AG10803 (cell line): ENCODE measurements around the gene STK32B.
A peak's percentile ranks its signal among the peaks of the same experiment; 100 is the strongest.

Experiments
- DNase-seq: peaks from one replicate; pipeline ENCODE4 v3.0.0; 2010; ENCODE audit warnings: low read depth
- H3K4me3 ChIP-seq: 2 replicates; pipeline ENCODE4 v1.5.1; 2011; ENCODE audit warnings: mild to moderate bottlenecking, low read length, control low read depth
- TF ChIP-seq, protein P1 (sequence below): conservative IDR thresholded peaks from 2 replicates; pipeline ENCODE4 v1.5.1; 2011; ENCODE audit warnings: mild to moderate bottlenecking, low read length, control low read depth, inconsistent platforms

Gene STK32B

DNA sequence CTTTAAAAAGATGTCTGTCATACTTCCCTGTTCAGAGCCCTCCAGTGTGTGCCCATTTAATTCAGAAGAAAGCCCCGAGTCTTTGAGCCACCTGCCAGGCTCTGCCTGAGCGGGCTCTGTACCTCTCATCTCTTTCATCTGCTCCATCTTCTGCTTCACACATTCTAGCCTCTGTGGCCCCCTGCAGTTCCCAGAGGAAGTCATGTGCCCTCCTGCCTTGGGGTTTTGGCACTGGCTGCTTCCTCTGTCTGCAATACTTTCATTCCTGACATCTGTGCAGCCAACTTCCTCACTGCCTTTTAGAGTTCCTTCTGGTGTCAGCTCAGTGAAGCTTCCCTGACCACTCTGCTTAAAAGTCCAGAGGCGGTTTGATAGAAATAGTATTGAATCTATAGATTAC is 6.2 kb upstream of the STK32B start:
- TF ChIP-seq, protein P1, sequence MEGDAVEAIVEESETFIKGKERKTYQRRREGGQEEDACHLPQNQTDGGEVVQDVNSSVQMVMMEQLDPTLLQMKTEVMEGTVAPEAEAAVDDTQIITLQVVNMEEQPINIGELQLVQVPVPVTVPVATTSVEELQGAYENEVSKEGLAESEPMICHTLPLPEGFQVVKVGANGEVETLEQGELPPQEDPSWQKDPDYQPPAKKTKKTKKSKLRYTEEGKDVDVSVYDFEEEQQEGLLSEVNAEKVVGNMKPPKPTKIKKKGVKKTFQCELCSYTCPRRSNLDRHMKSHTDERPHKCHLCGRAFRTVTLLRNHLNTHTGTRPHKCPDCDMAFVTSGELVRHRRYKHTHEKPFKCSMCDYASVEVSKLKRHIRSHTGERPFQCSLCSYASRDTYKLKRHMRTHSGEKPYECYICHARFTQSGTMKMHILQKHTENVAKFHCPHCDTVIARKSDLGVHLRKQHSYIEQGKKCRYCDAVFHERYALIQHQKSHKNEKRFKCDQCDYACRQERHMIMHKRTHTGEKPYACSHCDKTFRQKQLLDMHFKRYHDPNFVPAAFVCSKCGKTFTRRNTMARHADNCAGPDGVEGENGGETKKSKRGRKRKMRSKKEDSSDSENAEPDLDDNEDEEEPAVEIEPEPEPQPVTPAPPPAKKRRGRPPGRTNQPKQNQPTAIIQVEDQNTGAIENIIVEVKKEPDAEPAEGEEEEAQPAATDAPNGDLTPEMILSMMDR, result no peak
- DNase-seq, result peak; percentile 58
- H3K4me3 ChIP-seq, result no peak overlapping the region

DNA sequence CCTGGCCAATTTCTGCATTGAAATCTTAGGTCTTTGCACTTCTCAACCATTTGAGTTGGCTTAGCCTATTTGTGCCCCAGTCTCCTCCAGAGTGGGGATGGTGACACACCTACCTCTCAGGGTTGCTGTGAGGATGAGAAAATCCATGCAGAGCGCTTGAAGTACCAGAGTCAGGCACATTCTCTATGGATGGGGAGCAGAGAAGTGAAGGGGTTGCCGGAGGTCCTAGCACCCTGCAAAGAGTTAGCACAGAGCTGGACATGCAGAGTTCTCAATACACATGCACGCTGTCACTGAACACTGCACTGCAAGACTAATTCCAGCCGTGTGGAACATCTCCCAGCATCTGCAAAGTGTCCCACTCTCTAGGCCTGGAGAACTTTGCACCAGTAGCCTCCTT is 2.6 kb upstream of the STK32B start:
- no peak for DNase-seq
- TF ChIP-seq, protein P1, result no peak
- no peak overlapping the region for H3K4me3 ChIP-seq

DNA sequence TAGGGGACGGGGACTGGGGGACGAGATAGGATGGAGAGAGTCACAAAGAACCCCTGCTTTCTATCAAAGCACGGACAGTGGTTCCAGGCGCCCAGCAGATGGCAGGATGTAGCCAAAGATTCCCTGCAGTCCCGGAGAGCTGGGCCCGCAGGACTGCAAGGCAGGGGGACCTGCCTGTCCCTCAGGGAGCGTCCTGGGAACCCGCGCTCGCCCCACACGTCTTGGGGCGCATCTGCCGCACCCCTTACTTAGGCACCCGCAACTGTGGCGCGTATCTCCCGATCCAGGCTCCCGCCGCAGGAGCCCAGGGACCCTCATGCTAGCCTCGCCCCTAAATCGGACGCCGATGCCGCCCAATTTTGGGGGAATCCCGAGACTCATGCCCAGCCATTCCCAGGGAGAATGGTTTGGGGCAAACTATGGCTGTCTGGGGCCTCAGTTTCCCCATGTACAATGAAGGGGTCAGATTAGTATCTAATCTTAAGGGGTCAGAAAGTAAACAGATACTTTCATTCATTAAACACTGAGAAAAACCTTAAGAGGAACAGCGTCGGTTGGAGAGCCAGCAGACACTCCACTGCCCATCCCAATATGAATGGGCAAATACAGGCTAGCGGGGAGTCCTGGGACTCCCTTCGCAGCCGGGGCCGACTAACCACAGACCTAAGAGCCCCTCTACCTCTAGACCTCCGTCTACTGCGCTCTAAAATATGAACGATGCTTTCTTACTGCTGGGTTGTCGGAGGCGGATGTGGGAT is 581 bp upstream of the STK32B start:
- peak overlapping the region; percentile 73 for H3K4me3 ChIP-seq
- peak; percentile 81 for DNase-seq
- TF ChIP-seq, protein P1, result peak; percentile 85

DNA sequence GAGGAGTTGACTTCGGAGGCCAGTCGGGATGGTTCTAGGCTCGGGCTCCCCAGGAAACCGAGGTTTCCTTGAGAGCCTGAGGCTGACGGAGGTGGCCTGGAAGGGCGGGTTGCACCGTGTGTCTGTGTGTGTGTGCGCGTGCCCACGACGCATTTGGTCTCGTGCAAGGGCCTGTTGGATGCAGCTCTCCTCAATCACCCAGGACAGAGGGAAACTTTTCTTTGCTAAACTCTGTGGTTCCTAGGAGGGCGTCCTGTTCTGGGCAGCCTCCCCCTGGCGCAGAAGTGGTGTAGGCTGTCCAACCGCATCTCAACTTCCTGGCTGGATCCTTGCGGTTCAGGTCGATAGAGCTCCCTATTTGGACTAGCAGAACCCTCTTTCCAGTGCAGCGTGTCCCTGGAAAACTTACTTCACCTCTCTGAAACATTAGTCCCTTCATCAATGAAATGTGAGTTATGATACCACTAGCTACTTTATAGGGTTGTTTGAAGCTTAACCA is 973 bp downstream of the STK32B start:
- TF ChIP-seq, protein P1, result no peak
- H3K4me3 ChIP-seq, result peak overlapping the region; percentile 73
- DNase-seq, result peak; percentile 40

DNA sequence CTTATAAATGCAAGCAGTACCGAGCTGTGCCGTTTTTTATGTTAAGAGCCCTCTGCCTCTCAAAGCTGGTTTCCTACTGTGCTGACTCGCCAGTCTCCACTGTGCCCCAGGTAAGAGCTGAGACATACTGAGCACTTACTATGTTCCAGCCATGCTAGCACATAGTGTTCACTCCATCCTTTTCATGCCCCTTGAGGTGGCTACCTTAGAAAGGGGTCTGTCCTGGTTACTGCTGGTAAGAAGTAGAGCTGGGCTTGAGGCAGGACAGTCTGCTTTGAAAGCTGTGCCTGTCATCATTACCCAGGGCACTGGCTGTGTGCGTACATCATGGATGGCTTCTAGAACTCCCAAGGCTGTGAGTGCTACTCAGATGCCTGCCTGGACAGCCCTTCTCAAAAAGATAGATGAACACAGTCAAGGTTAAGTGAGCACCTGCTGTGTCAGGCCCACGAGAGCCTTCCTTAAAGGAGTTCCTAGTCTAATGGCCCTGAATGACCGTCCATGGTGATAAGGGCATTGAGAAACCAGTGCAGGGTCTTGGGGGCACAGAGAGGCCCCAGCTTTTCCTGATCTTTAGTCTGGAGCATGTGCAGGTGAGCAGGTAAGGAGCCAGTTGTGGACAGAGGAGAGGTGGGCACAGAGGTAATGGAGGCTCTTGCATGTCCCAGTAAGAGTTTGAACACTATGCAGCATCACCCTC is 1.6 kb downstream of the STK32B start:
- TF ChIP-seq, protein P1, result no peak
- DNase-seq, result no peak

DNA sequence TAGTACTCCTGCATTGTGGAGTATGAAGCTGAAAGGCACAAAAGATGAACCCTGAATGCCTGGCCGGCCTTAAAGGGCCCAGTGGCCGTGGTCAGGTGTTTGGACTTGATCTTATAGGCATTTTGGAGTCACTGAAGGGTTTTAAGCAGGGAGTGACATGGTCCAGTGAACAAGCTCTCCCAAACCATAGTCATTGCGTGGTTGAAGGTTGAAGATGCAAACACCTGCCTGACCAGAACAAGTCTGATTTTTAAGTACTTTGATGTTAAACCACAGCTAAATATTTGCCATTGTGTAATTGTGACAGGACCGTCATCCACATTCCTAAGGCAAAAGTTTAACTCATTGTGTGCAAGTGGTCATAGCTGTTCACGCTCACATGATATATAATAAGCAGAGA is 3.3 kb downstream of the STK32B start:
- TF ChIP-seq, protein P1, result no peak
- DNase-seq, result no peak
- no peak overlapping the region for H3K4me3 ChIP-seq

More for the DNA sequence above, 1.6 kb downstream of the STK32B start:
- peak overlapping the region; percentile 73 for H3K4me3 ChIP-seq

DNA sequence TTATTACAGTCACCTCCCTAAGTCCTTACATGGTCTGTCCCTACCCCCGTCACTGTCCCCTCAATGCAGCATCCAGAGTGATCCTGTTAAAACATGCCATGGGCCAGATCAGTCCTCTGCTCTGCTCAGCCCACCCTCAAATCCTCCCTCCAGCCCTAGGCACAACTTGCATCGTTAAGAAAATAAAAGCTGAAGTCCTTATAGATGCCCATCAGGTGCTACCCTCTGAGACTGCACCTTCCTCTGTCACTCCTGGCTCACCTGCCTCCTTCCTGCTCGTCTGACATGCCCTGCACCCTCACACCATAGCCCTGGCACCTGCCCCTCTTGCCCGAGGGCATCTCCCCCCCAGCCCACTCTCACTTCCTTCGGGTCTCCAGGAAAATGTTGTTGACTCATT is 4.1 kb downstream of the STK32B start:
- TF ChIP-seq, protein P1, result no peak
- DNase-seq, result no peak
- H3K4me3 ChIP-seq, result no peak overlapping the region
